22Rv1 (cell line): ENCODE data around the gene ADAMTS17.

Experiments used
- ZFX ChIP-seq: fragments of 450-650 bp; IDR thresholded peaks from 2 replicates; pipeline ENCODE4 v1.6.1; 2017; ENCODE audit warnings: antibody characterized with exemption, borderline replicate concordance
- TF ChIP-seq, protein P1 (sequence below): fragments of 450-650 bp; IDR thresholded peaks from 2 replicates; pipeline ENCODE4 v1.5.1; 2017; ENCODE audit warnings: mild to moderate bottlenecking

DNA sequence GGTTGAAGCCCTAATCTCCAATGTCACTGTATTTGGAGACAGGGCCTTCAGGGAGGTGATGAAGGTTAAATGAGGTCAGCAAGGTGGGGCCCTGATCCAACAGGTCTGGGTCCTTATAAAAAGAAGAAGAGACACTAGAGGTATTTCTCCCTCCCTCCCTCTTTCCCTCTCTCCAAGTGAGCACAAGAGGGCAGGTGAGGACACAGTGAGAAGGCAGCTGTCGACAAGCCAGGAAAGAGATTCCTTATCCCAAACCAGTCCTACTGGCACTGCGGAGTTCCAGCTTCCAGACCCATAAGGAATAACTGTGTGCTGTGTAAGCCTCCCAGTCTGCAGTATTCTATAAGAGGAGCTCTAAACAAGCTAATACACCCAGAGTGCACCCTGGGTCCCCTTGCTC lies 134.7 kb downstream of the ADAMTS17 start:
- TF ChIP-seq, protein P1, sequence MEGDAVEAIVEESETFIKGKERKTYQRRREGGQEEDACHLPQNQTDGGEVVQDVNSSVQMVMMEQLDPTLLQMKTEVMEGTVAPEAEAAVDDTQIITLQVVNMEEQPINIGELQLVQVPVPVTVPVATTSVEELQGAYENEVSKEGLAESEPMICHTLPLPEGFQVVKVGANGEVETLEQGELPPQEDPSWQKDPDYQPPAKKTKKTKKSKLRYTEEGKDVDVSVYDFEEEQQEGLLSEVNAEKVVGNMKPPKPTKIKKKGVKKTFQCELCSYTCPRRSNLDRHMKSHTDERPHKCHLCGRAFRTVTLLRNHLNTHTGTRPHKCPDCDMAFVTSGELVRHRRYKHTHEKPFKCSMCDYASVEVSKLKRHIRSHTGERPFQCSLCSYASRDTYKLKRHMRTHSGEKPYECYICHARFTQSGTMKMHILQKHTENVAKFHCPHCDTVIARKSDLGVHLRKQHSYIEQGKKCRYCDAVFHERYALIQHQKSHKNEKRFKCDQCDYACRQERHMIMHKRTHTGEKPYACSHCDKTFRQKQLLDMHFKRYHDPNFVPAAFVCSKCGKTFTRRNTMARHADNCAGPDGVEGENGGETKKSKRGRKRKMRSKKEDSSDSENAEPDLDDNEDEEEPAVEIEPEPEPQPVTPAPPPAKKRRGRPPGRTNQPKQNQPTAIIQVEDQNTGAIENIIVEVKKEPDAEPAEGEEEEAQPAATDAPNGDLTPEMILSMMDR = no peak
- no peak for TF ChIP-seq ZFX
